SHP77 treated with DMSO at 0.1 percent for 48 hours (cell line): ENCODE measurements around the gene RMDN2.
"Not testable (repeated sequence)": the region's sequence is repeated elsewhere in the genome, so short reads cannot be mapped to it uniquely, and the experiment has no call there.

Experiments
- DNase-seq: peaks from one replicate; lab custom pipeline; 2025; lab: John Stamatoyannopoulos, UW

The RMDN2 gene

DNA sequence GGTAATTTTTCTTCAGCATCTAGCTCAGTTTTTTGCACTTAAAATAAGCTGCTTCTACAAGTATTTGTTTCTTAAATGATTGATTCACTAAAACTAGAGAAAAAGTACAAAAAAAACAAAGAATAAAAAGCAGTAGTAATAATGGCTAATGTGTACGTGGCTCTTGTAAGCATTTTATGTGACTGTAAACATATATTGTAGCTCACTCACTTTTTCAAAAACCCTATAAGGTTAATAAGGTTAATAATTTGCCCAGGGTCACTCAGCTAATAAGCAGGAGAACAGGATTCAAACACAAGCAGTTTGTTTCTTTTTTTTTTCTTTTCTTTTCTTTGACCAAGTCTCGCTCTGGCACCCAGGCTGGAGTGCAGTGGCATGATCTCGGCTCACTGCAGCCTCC lies 67.5 kb downstream of the RMDN2 start:
- DNase-seq, result no peak

DNA sequence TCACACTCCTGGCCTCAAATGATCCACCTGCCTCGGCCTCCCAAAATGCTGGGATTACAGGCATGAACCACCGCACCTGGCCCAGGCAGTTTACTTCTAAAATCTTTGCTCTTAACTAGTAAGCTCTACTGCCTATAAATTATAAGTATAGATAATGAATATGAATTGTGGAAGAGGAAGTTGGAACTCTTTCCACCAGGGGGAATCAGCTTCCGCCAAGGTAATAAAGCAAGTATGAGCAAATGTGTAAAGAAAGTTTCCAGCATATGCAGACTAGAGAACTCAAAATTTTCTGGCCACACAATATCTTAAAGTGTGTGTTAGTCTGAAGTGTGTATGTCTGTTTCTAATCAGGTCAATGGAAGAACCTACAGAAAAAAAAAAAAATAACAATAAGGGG lies 68.1 kb downstream of the RMDN2 start:
- no peak for DNase-seq

DNA sequence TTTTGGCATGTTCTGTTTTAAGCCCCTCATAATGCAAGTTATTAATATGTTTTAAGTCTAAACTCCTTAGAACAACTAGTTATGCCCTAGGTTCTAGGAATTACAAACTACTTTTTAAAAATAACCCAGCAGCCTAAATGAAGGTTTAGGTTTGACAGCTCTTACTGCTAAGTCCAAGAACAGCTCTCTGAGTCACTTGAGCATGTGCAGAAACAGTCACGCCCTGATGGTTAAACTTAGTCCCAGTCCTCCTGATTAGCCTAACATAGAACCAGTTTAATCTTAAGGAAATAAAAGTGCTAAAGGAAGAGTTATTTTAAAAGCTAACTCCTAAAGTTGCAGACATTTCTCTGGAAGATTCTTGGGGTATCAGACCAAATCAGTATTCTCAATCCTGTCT lies 72.5 kb downstream of the RMDN2 start:
- no peak for DNase-seq

DNA sequence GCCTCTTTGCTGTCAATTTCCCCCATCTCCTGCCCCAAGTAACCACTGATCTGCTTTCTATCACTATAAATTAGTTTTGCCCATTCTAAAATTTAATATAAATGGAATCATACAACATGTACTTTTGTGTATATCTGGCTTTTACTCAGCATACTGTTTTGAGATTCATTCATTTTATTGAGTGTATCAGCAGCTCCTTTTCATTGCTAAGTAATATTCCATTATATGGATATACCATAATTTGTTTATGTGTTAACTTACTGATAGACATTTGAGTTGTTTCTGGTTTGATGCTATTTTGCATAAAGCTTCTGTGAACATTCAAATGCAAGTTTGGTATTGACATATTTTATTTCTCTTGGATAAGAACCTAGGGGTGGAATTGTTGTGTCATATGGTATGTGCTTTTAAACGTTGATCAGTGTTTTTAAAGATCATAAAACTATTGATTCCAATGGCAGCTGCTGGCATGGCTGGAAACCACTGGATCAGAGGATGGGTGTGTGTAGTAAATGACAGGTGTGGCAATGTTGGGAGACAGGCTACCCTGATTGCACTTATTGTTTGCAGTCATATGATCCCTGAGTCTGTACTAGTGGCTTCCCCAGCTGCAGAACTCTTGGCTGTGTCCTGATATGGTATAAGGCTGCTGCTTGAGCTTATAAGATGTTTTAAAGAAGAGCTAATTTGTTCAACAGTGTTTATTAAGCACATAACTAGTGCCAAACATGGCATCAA lies 75.6 kb downstream of the RMDN2 start:
- DNase-seq, result no peak

DNA sequence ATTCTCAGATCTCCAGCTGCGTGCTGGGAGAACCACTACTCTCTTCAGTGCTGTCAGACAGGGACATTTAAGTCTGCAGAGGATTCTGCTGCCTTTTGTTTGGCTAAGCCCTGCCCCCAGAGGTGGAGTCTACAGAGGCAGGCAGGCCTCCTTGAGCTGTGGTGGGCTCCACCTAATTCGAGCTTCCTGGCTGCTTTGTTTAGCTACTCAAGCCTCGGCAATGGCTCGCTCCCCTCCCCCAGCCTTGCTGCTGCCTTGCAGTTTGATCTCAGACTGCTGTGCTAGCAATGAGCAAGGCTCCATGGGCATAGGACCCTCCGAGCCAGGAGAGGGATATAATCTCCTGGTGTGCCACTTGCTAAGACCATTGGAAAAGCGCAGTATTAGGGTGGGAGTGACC lies 85.1 kb downstream of the RMDN2 start:
- not testable (repeated sequence) for DNase-seq

DNA sequence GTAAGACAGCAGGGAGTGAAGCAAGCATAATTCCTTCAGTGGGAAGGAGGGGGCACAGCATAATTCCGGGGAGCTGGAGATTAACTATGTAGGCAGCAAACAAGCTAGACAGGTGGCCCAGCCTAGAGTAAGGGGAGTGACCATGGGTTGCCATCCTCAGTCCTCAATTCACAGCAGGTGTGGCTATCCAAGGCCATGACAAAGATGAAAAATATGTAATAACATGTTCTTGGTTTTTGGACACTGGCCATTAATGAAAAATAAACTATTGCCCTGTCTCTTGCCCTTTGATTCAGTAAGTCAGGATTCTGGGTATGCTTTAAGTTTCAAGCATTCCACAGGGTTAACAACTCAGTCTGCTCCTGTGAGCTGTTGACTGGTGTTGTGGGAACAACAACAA lies 85.9 kb downstream of the RMDN2 start:
- DNase-seq, result no peak

DNA sequence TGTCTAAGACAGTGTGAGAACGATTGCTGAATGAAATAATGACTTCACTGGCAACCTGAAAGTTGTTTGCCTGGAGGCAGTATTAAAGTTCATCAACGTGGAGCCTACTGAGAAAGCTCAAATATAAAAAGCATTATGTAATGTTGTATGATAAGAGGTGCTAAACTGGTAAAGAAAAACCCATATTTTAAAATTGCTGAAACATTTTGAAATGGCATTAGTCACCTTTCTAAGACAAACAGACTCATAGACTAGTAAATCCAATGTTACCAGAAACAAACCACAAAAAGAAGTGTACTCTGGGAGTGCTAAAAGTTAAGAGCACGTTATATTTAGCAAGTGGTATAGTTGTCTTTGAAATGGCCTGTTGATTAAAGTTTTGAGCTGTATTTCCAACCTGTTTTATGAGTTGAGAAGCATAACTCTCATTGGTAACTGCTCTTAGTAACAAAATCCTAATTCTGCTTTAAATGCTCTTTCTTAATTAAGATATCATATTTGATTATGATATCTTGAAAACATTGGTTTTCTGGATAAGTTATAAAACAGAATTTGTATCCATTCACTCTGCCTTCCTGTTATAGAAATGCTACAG lies 88.2 kb downstream of the RMDN2 start:
- no peak for DNase-seq

DNA sequence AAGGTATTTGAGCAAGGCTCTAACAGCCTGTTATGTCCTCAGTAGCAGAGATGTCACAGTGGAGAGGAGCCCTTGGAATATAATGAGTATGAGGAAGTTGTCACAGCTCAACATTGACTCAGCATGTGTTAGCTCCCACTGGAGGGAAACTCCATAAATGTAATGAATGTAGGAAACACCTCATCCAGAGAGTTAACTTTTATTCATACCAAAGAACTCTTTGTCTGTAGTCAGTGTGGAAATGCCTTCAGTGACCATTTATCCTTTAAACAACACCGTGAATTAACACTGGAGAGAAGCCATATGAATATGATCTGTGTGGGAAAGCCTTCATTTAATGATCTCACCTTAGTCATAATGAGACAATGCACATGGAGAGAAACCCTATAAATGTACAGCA lies 91.1 kb downstream of the RMDN2 start:
- DNase-seq, result no peak

DNA sequence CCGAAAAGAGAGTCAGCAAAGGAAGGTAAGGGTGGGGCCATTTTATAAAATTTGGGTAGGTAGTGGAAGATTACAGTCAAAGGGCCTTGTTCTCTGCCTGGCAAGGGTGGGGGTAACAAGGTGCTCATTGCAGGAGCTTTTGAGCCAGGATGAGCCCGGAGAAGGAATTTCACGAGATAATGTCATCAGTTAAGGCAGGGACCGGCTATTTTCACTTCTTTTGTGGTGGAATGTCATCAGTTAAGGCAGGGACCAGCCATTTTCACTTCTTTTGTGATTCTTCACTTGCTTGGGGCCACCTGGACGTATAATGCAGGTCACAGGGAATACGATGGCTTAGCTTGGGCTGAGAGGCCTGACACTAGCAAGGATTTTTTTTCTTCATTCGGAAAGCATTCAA lies 92.7 kb downstream of the RMDN2 start:
- DNase-seq, result no peak

DNA sequence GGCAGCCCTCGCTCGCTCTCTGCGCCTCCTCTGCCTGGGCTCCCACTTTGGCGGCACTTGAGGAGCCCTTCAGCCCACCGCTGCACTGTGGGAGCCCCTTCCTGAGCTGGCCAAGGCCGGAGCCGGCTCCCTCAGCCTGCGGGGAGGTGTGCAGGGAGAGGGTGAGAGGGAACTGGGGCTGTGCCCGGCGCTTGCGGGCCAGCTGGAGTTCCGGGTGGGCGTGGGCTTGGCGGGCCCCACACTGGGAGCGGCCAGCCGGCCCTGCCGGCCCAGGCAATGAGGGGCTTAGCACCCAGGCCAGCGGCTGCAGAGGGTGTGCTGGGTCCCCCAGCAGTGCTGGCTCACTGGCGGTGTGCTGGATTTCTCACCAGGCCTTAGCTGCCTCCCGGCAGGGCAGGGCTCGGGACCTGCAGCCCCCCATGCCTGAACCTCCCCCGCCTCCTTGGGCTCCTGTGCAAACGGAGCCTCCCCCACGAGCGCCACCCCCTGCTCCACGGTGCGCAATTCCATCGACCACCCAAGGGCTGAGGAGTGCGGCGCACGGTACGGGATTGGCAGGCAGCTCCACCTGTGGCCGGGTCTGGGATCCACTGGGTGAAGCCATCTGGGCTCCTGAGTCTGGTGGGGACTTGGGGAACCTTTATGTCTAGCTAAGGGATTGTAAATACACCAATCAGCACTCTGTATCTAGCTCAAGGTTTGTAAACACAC lies 95.4 kb downstream of the RMDN2 start:
- DNase-seq, result not testable (repeated sequence)

DNA sequence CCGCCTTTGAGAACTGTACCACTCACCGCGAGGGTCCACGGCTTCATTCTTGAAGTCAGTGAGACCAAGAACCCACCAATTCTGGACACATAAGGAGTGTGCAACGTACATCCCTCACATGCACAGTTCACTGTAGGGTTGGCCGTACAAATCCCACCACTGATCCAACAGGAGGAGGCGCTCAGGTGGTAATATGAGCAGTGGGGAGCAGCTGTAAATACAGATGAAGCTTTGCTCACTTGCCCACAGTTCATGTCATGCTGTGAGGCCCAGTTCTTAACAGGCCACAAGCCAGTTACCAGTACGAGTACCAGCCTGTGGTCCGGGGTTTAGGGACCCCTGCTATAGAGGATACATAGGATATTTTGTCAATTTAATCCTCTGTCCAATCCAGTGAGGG lies 96.5 kb downstream of the RMDN2 start:
- DNase-seq, result no peak

DNA sequence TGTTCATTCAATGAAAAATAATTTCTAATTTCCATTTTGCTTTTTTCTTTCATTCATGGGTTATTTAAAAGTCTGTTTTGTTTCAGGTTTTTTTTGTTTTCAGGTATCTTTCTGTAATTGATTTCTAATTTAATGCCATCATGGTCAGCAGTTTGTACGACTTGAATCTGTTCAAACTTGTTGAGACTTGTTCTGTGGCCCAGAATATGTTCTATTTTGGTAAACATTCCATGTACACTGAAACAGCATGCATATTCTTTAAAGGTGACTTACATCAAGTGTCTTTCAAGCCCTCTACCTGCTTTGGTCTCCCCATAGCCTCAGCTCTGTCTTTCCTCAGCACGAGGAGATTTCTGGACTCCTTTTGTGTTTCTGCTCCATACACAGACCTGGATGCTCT lies 101.8 kb downstream of the RMDN2 start:
- no peak for DNase-seq

DNA sequence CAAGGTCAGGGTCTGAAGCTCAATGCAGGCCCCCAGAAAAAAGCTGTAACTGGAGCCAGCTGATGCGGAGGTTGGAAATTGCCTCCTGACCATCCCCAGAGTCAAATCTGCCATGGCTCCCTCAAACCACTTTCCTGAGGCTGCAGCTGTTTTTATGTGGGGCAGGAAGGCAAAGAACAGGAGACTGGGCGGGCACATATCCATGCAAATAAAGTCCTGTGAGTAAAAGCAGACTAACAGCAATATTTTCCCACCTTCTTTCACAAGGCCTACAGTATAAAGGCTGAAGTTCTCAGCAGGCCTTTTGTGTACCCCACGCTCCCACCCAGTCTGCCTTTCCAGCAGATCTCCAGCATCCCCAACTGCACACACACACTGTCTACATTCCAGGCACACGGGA lies 103.7 kb downstream of the RMDN2 start:
- DNase-seq, result no peak

DNA sequence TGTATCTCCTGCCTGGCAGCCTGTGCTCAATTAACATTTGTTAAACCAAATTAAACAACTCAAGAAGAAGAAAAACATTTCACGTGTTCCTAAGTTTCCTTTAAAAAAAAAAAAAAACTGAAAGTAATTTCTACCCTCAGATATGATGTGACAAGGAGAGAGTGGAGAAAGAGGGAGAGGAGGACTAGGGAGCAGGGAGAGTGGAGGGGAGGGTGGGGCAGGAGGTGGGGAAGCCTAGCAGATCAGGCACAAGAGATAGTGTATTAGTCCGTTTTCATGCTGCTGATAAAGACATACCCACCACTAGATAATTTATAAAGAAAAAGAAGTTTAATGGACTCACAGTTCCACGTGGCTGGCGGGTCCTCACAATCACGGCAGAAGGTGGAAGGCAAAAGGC lies 104.4 kb downstream of the RMDN2 start:
- DNase-seq, result no peak

DNA sequence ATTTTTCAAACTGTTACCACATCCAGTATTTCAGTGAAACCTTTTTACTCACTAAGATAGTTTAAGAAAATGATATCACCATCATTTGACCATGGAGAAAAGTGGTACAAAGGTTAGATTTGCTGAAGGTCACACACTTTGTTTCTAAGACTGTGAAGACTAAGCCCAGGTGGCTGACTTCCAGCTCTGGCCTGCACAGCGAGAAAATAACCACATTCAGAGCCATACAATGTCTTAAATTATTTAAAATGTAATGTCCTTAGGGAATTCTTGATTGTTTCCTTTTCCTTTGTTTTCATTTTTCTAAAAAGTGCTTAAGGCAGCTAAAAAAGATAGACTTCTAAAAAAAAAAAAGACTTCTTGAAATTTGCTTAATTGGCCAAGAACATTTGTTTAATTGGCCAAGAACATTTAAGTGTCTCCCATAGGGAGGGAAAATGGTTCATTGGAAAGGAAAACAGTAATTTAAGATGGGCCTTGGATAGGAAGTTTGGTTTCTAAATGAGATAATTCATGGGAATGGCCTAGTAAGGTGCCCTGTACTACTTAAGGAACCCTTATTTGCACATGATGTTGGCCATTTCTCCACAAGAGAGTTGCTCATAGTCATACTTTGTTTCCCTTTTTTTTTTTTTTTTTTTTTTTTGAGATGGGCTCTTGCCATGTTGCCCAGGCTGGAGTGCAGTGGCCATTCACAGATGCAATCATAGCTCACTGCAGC lies 105.7 kb downstream of the RMDN2 start:
- no peak for DNase-seq

DNA sequence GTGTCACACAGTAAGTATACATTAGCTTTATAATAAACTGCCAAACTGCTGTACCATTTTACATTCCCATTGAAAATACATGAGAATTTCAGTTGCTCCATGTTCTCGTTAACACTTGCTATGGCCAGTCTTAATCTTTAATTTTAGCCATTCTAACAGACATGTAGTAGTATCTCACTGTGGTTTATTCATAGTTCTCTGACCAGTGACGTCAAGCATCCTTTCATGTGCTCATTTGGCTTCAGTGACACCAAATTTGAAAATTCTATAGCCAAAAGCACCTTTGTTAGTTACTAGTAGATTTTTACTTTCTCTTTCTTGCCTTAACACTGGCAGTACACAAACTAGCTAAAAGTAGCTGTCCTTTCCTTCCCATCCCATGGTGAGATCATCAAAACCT lies 107.9 kb downstream of the RMDN2 start:
- DNase-seq, result no peak

DNA sequence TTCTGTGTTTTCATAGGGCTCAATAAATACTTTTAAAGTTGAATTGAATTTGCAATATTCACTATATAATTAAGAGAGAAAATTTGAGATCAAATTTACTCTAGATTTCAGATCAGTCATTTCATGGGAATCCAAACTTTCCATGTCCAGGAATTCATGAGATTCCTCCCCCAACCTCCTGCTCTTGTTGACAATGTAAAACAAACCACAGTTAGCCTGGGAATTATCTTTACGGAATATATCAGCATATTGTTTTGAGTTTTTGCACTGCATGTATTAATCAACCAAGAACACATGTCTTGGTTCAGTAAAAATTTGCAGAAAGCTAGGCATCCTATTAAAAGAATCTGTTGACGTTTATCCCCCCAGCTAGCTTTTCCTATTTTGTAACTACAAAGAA lies 108.6 kb downstream of the RMDN2 start:
- no peak for DNase-seq

DNA sequence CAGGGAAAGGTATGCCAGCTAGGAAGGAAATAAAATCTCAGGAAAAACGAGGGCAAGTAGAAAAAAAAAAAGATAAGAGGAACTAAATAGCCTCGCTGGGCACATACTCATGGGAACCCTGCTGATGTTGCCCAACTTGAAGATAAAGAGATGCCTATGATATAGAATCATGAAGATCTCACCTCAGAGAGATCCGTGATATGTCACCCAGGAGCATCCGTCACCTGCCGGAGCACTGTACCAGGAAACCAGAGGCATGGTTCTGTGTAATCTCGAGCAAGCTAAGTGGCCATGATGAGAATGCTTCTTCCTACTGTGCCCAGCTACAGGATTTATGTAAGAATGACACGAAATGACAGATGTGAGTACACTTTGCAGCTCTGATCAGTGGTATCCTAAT lies 110.9 kb downstream of the RMDN2 start:
- no peak for DNase-seq

DNA sequence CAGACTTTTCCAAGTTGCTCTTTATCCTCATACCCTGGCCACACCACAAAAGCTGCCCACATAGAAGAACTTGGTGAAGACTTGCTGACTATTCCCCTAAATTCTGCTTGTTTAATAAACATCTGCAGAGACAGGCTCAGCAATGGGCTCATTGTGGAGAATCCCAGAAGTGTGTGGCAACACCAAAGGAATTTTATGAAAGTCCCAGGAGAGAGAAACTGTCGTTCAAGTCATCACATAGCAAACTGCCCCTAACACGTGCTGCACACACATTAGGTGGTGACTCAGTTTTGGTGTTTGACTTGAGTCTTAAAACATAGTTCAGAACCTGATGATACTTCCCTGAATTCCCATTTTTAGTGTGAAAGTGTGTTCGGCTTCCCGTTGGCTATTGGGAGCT lies 112.2 kb downstream of the RMDN2 start:
- no peak for DNase-seq

DNA sequence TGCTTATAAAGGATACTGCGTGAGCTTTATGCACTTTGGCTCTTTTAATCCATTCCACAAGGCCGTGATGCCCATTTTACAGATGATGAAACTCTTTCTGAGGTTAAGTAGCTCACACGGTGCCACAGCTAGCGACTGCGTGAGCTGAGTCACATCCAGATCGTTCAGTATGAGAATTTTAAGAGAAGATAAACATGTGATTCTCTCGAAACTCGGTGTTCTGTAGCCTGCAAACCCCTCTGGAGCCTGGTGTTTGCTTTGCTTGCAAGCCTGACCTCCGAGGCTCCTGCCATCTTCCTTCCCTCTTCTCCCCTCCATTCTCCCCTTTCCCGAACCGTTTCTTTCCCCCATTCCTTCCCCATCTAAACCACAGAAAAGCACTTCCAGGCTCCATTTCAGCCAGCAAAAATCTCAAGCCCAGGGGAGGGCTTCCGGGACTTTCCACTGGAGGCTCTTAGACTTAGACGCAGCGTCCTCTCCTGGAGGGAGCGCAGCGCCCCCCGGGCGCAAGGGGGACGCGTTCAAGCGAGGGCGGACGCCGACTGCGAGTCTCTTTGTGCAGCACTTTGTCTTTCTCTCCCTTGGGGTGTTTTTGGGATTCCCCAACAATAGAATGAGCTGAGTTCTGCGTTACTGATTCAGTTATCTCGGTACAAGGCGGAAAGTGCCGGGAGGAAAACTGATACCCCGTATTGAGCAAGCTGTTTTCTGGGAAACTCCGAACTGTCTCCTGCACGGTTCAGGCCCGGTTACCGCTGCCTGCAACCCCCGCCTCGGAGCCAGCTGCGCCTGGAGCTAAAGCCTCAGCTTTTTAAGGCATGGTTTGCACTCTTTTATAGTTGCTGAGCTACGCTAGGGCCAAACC lies 112.9 kb downstream of the RMDN2 start:
- no peak for DNase-seq

DNA sequence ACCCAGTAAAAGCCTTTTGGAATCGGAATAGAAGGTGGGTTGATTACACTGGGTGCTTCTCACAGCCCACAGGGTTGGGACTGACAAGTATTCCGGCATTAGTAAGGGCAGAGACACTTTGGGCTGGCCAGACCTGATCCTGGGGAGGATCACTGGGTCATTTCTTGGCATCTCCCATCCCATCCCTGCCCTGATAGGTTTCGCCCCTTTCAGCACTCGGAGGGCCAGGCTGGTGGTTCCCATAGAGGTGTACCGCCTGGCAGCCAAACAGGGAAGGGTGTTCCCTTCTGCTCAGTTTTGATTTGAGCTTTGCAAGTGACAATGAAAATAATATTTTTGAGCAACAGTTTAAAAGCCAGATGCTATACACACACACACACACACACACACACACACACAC lies 113.6 kb downstream of the RMDN2 start:
- no peak for DNase-seq
